ENCODE measurements around the gene XXYLT1. TPM values are rescaled to one million over a fixed set of nuclear protein-coding genes. Genes with fewer than 3 reads are reported as not detected.
A peak's percentile ranks its signal among the peaks of the same experiment; 100 is the strongest.

XXYLT1 gene
- total RNA-seq, 6 experiments from 2014 or later, result 1.7 to 6.5 (median 2.1) TPM

GRCh38 chr3:195227871-195228270 lies 43.1 kb downstream of the XXYLT1 start:
- Histone ChIP-seq H3K4me1 (no peaks in the 10 kb centered on the region), H3K27ac (no peak overlapping the region), H3K9me3 (no peaks in the 10 kb centered on the region), H3K4me3 (no peak overlapping the region), H3K36me3 (no peaks in the 10 kb centered on the region), H3K27me3 (no peaks in the 10 kb centered on the region)
- DNase-seq (no peak), ATAC-seq (no peak)
- TF ChIP-seq CTCF (IDR thresholded peaks at IDR 0.05) (no peak), POLR2A (IDR thresholded peaks at IDR 0.05) (no peak)
- WGBS (ENCODE audit: insufficient coverage, low coverage, low lambda C conversion rate, missing lambda C conversion rate), result 92% methylated on average over 4 of the region's 6 CpGs
- intact Hi-C loops (cut with DNase I), result no loop called here

- H3K4me3 ChIP-seq, result no peak overlapping the region
- intact Hi-C loops (cut with DNase I), result no loop called here
- DNase-seq (no peak), ATAC-seq (peak in 3 of 4 donors; percentile 45 to 52 (median 46))
- H3K4me1 ChIP-seq, result no peaks in the 10 kb centered on the region
- H3K27me3 ChIP-seq, result no peaks in the 10 kb centered on the region
- no peaks in the 10 kb centered on the region for H3K36me3 ChIP-seq
- H3K9me3 ChIP-seq, result no peaks in the 10 kb centered on the region
- 91% methylated on average over 4 of the region's 9 CpGs for WGBS (ENCODE audit: insufficient coverage, low coverage, low lambda C conversion rate, missing lambda C conversion rate)
- TF ChIP-seq CTCF (IDR thresholded peaks at IDR 0.05), result peak in 1 of 4 donors; percentile 12
- TF ChIP-seq POLR2A (IDR thresholded peaks at IDR 0.05), result no peak
- H3K27ac ChIP-seq, result no peak overlapping the region
Measured at GRCh38 chr3:195226900-195227447, 44.0 kb downstream of the XXYLT1 start.

GRCh38 chr3:195226445-195226844 lies 44.5 kb downstream of the XXYLT1 start:
- Histone ChIP-seq H3K27me3 (no peaks in the 10 kb centered on the region), H3K4me1 (no peaks in the 10 kb centered on the region), H3K9me3 (no peaks in the 10 kb centered on the region), H3K36me3 (no peaks in the 10 kb centered on the region), H3K4me3 (no peak overlapping the region), H3K27ac (no peak overlapping the region)
- 100% methylated on average over 4 of the region's 7 CpGs for WGBS (ENCODE audit: insufficient coverage, low coverage, low lambda C conversion rate, missing lambda C conversion rate)
- DNase-seq, result no peak
- intact Hi-C loops (cut with DNase I), result no loop called here
- ATAC-seq, result no peak
- TF ChIP-seq CTCF (IDR thresholded peaks at IDR 0.05) (no peak), POLR2A (IDR thresholded peaks at IDR 0.05) (no peak)

GRCh38 chr3:195224980-195225580 lies 45.9 kb downstream of the XXYLT1 start:
- Histone ChIP-seq H3K4me1 (no peaks in the 10 kb centered on the region), H3K4me3 (no peak overlapping the region), H3K9me3 (no peaks in the 10 kb centered on the region), H3K36me3 (no peaks in the 10 kb centered on the region), H3K27ac (no peak overlapping the region), H3K27me3 (no peaks in the 10 kb centered on the region)
- intact Hi-C loops (cut with DNase I), result no loop called here
- WGBS (ENCODE audit: insufficient coverage, low coverage, low lambda C conversion rate, missing lambda C conversion rate), result no CpG with 5 or more reads among the region's 3 CpGs
- TF ChIP-seq CTCF (IDR thresholded peaks at IDR 0.05) (no peak), POLR2A (IDR thresholded peaks at IDR 0.05) (no peak)
- DNase-seq, result no peak
- ATAC-seq, result no peak

All from right lobe of liver (tissue), 6 donors.